Measurements from ENCODE around the gene CNOT1. TPM values are rescaled to one million over a fixed set of nuclear protein-coding genes. Genes with fewer than 3 reads are reported as not detected.

Gene CNOT1
- polyA plus RNA-seq, 1 experiment = 133 TPM

DNA sequence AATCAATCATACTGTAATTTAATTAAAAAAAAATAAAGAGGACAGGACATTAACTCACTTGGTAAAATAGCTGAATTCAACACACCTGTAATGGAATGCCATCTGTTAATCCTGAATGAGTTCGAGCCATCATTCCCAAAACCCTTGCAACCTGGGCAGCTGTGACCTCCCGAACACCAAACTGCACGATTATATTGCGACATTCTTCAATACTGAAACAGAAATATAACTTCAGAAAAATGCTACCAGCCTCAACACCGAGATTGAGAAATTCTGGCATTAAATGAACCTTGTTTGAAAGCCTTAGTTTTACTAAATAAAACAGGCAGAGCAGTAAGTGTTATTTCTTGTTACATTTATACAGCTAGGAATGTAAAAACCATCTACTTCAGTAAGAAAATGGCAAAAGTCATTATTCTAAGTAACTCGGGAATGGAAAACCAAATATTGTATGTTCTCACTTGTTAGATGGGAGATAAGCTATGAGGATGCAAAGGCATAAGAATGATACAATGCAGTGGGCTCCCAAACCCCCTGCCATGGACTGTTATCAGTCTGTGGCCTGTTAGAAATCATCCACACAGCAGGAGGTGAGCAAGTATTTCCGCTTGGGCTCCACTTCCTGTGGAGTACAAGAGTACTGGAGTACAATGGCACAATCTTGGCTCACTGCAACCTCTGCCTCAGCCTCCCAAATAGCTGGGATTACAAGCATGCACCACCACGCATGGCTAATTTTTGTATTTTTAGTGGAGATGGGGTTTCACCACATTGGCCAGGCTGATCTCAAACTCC is 46.5 kb downstream of the CNOT1 start:
- no peak overlapping the region for H3K4me3 ChIP-seq (ENCODE audit: low read depth, low read length)
- H3K27me3 ChIP-seq (ENCODE audit: control insufficient read depth, insufficient read depth, low read length) = no peaks in the 10 kb centered on the region
- TF ChIP-seq, protein P1, sequence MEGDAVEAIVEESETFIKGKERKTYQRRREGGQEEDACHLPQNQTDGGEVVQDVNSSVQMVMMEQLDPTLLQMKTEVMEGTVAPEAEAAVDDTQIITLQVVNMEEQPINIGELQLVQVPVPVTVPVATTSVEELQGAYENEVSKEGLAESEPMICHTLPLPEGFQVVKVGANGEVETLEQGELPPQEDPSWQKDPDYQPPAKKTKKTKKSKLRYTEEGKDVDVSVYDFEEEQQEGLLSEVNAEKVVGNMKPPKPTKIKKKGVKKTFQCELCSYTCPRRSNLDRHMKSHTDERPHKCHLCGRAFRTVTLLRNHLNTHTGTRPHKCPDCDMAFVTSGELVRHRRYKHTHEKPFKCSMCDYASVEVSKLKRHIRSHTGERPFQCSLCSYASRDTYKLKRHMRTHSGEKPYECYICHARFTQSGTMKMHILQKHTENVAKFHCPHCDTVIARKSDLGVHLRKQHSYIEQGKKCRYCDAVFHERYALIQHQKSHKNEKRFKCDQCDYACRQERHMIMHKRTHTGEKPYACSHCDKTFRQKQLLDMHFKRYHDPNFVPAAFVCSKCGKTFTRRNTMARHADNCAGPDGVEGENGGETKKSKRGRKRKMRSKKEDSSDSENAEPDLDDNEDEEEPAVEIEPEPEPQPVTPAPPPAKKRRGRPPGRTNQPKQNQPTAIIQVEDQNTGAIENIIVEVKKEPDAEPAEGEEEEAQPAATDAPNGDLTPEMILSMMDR (IDR thresholded peaks at IDR 0.05; ENCODE audit: insufficient read depth, low read depth, low read length) = no peak
- H3K36me3 ChIP-seq (ENCODE audit: control insufficient read depth, insufficient read depth, low read length) = peaks cover 10% of the 10 kb centered on the region
- DNase-seq (ENCODE audit: low read depth) = no peak
- CTCF ChIA-PET = interaction anchor here (0.9 kb wide), 1 partner anchor 31 kb away, joined by 3 read pairs; no protein-coding TSS in a partner anchor
- POLR2A ChIA-PET = no interaction called here

DNA sequence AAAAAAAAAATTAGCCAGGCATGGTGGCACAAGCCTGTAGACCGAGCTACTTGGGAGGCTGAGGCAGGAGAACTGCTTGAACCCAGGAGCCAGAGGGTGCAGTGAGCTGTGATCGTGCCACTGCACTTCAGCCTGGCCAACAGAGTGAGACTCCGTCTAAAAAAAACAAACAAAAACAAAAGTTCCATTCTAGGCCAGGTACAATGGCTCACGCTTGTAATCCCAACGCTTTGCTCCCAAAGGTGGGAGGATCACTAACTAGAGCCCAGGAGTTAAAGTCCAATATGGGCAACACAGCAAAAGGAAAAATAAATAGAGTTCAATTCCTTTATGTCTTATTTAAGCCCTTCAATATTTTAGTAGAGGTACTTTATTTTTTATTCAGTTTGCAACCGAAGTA is 47.5 kb downstream of the CNOT1 start:
- Histone ChIP-seq H3K4me3 (ENCODE audit: low read depth, low read length) (no peak overlapping the region), H3K36me3 (ENCODE audit: control insufficient read depth, insufficient read depth, low read length) (peaks cover 11% of the 10 kb centered on the region), H3K27me3 (ENCODE audit: control insufficient read depth, insufficient read depth, low read length) (no peaks in the 10 kb centered on the region)
- TF ChIP-seq, protein P1 (IDR thresholded peaks at IDR 0.05; ENCODE audit: insufficient read depth, low read depth, low read length) = no peak
- ChIA-PET POLR2A (no interaction called here), CTCF (no interaction called here)
- no peak for DNase-seq (ENCODE audit: low read depth)

DNA sequence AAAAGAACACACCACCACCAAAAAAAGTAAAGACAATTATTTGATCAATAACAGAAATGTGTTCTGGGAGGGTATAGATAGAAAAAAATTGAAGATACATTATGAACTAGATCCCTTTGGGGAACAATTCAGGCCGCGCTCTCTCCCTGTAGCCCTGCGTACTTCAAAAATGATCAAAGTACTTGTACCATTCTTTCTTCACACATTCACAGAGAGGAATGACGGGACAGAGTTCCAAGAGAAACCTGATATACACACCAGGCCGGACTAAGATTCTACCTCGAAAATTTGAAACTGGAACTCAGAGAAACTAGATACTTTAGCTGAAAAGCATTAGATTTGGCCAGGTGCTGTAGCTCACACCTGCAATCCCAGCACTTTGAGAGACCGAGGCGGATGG is 50.0 kb downstream of the CNOT1 start:
- H3K4me3 ChIP-seq (ENCODE audit: low read depth, low read length) = no peak overlapping the region
- ChIA-PET POLR2A (no interaction called here), CTCF (no interaction called here)
- no peak for DNase-seq (ENCODE audit: low read depth)
- TF ChIP-seq, protein P1 (IDR thresholded peaks at IDR 0.05; ENCODE audit: insufficient read depth, low read depth, low read length) = no peak
- peaks cover 13% of the 10 kb centered on the region for H3K36me3 ChIP-seq (ENCODE audit: control insufficient read depth, insufficient read depth, low read length)
- H3K27me3 ChIP-seq (ENCODE audit: control insufficient read depth, insufficient read depth, low read length) = no peaks in the 10 kb centered on the region

DNA sequence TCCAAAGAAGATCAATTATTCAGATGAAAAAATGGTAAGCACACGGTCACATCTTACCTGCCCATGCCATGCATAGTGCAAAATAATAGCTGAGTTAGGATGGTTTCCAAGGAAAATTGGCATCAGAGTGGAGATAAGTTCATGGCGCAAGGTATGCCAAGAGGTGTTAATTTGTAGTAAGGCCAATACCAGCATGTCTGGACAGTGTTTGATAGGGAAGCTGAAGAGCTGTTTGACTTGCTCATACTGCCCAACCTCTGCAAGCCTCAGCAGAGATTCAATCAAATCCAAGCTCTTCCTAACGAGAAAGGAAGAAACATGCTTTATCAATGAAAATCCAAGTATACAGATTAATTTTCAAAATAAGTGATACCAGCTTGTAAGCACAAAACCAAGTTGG is 51.0 kb downstream of the CNOT1 start:
- H3K36me3 ChIP-seq (ENCODE audit: control insufficient read depth, insufficient read depth, low read length) = peaks cover 15% of the 10 kb centered on the region
- no peak for DNase-seq (ENCODE audit: low read depth)
- CTCF ChIA-PET = no interaction called here

DNA sequence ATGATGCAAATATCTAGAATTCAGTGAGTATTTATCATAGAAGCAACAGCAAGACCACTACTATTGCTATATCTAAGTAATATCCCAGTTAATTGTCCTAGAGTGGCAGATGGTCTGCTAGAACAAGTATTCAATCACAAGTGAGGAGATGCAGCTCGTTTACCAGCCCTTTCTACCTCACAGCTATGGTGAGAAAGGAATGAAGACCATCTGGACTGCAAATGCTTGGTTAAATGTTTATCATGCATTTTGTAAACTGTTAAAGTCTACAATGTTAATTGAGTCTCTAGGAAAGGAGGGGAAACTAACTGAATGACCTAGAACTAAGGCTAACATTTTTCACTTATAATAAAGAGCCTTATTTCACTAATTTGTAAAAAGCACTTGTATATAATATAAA is 52.5 kb downstream of the CNOT1 start:
- H3K4me3 ChIP-seq (ENCODE audit: low read depth, low read length) = no peak overlapping the region
- ChIA-PET CTCF (no interaction called here), POLR2A (no interaction called here)
- TF ChIP-seq, protein P1 (IDR thresholded peaks at IDR 0.05; ENCODE audit: insufficient read depth, low read depth, low read length) = no peak
- H3K27me3 ChIP-seq (ENCODE audit: control insufficient read depth, insufficient read depth, low read length) = no peaks in the 10 kb centered on the region
- peaks cover 14% of the 10 kb centered on the region for H3K36me3 ChIP-seq (ENCODE audit: control insufficient read depth, insufficient read depth, low read length)
- no peak for DNase-seq (ENCODE audit: low read depth)

More for the DNA sequence above, 51.0 kb downstream of the CNOT1 start:
- Histone ChIP-seq H3K27me3 (ENCODE audit: control insufficient read depth, insufficient read depth, low read length) (no peaks in the 10 kb centered on the region), H3K4me3 (ENCODE audit: low read depth, low read length) (no peak overlapping the region)
- POLR2A ChIA-PET = no interaction called here
- TF ChIP-seq, protein P1 (IDR thresholded peaks at IDR 0.05; ENCODE audit: insufficient read depth, low read depth, low read length) = no peak
